ENCODE results near the gene ZNF750.

Gene ZNF750

DNA sequence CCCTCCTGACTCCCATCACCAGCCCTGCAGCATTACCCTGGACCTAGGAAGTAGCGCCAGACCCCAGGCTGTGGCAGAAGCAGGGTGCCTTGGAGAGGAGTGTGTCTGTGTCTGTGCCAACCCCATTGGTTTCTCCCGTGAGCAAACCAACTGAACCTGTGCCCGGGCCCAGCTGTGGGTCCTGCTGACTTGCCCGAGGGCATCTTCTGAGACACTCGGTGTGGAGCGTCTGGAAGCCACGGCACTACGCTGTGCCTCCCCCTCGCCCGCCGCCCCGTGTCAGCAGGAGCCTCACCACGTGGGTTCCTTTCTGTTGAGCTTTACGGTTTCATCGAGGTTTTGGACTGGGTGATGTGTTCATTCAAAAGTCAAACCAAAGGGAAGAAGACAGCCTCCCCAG lies 27.8 kb downstream of the ZNF750 start:
- DNase-seq (ENCODE audit: low read depth), result no peak
- H3K4me3 ChIP-seq (ENCODE audit: low read depth, low read length), result no peak overlapping the region
- TF ChIP-seq, protein P1, sequence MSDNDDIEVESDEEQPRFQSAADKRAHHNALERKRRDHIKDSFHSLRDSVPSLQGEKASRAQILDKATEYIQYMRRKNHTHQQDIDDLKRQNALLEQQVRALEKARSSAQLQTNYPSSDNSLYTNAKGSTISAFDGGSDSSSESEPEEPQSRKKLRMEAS (IDR thresholded peaks at IDR 0.05; ENCODE audit: low read depth, low read length), result no peak
- TF ChIP-seq, protein P2, sequence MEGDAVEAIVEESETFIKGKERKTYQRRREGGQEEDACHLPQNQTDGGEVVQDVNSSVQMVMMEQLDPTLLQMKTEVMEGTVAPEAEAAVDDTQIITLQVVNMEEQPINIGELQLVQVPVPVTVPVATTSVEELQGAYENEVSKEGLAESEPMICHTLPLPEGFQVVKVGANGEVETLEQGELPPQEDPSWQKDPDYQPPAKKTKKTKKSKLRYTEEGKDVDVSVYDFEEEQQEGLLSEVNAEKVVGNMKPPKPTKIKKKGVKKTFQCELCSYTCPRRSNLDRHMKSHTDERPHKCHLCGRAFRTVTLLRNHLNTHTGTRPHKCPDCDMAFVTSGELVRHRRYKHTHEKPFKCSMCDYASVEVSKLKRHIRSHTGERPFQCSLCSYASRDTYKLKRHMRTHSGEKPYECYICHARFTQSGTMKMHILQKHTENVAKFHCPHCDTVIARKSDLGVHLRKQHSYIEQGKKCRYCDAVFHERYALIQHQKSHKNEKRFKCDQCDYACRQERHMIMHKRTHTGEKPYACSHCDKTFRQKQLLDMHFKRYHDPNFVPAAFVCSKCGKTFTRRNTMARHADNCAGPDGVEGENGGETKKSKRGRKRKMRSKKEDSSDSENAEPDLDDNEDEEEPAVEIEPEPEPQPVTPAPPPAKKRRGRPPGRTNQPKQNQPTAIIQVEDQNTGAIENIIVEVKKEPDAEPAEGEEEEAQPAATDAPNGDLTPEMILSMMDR (IDR thresholded peaks at IDR 0.05; ENCODE audit: low read depth, low read length), result no peak
- no peak for TF ChIP-seq MYC (IDR thresholded peaks at IDR 0.05; ENCODE audit: low read depth, low read length)
- no peak for TF ChIP-seq POLR2A (IDR thresholded peaks at IDR 0.05; ENCODE audit: extremely low read depth, insufficient read length)

DNA sequence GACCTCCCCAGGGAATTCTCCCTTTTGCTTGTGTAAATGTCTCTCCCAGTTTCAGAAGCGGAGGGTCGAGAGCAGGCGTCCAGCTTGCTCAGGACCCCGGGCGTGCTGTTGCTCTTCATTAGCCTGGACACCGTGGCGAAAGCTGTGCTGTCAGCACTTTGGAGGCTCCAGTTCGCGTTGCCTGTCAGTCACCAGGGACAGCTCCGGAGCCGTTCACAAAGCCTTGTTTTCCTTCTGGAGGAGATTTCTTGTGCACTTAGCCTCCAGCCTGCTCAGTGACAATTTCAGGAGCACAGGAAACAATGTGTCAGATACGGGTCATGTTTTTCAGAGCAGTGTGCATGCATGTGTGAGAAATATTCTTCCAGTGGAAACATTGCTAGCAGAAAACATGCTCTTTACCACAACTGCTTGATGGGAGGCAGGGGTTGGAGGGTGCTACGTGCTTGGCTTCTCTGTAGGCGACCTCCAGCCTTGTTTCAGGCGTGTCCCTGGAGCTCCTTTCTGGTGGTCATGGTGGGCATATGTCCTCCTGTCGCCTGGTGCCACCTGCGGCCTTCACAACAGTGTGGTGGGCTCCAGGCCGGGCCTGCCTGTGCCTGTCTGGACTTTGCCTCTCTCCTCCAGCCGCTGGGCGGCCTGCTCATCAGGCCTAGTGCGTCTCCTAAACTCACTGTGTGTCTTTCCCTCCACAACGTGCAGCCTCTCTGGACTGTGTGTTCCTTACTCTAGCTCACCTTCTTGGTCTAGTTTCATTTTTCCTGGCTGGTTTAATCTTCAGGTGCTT lies 29.0 kb downstream of the ZNF750 start:
- TF ChIP-seq POLR2A (IDR thresholded peaks at IDR 0.05; ENCODE audit: extremely low read depth, insufficient read length) (no peak), MYC (IDR thresholded peaks at IDR 0.05; ENCODE audit: low read depth, low read length) (no peak)
- TF ChIP-seq, protein P1 (IDR thresholded peaks at IDR 0.05; ENCODE audit: low read depth, low read length), result no peak
- TF ChIP-seq, protein P2 (IDR thresholded peaks at IDR 0.05; ENCODE audit: low read depth, low read length), result no peak
- no peak for DNase-seq (ENCODE audit: low read depth)
- H3K4me3 ChIP-seq (ENCODE audit: low read depth, low read length), result no peak overlapping the region

DNA sequence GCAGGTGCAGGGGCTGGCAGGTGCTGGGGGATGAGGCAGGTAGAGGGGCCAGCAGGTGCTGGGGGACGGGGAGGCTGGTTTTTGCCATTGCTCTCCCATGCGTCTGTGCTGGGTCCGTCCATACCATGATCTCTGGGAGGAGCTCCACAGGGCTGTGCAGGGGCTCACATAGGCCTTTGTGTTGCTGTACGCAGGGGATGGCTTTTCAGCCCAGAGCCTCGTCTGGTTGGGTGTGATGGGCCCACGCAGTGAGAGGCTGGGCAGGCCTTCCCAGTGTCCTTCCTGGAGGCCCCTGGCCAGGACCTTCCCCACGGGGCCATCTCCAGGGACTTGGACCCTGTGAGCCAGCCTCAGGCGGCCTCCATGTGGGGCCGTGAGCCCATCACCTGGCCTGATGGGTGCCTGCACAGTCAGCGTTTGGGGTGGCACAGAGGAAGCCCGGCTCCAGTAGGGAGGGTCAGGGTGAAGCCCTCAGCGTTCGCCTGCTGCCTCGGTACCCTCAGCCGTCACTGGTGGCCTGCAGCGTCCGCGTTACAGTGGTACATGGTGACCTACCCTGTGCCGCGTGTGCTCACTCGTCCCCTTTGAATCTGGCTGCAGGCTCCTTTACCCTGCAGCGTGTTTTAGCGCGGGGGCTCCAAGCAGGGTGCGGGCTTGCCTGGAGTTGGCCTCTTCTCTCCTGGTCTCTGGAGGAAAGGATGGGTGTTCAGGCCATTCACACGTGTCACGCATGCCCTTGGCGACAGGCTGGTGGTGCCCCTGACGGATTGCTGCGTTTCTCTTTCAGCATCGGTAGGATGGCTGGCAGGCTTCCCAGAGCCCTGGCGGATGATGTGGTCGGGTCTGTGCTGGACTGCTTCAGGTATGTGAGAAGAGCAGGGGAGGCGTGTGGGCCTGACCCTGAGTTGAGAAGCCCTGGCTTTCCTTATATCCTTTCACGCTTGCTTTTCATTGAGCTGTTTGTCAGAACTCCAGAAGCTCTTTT lies 30.6 kb downstream of the ZNF750 start:
- TF ChIP-seq, protein P1 (IDR thresholded peaks at IDR 0.05; ENCODE audit: low read depth, low read length), result no peak
- no peak for TF ChIP-seq MYC (IDR thresholded peaks at IDR 0.05; ENCODE audit: low read depth, low read length)
- TF ChIP-seq, protein P2 (IDR thresholded peaks at IDR 0.05; ENCODE audit: low read depth, low read length), result no peak
- no peak for TF ChIP-seq POLR2A (IDR thresholded peaks at IDR 0.05; ENCODE audit: extremely low read depth, insufficient read length)
- no peak overlapping the region for H3K4me3 ChIP-seq (ENCODE audit: low read depth, low read length)
- no peak for DNase-seq (ENCODE audit: low read depth)

DNA sequence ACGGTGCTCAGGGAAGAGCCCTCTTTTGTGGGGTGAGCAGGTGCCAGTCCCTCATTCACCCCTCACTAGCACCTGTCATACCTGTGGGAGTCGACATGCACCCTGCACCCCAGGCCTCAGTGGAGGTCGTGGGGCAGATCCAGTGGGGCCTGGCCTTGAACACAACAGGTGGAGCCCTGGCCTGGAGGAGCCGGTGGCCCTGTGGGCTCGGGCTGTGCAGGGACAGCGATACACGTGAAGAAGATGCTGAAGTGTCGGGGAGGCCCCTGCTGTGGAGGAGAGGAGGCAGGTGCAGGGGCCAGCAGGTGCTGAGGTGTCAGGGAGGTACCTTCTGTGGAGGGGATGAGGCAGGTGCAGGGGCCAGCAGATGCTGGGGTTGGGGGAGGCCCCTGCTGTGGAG lies 31.8 kb downstream of the ZNF750 start:
- TF ChIP-seq POLR2A (IDR thresholded peaks at IDR 0.05; ENCODE audit: extremely low read depth, insufficient read length) (no peak), MYC (IDR thresholded peaks at IDR 0.05; ENCODE audit: low read depth, low read length) (no peak)
- TF ChIP-seq, protein P1 (IDR thresholded peaks at IDR 0.05; ENCODE audit: low read depth, low read length), result no peak
- TF ChIP-seq, protein P2 (IDR thresholded peaks at IDR 0.05; ENCODE audit: low read depth, low read length), result no peak
- H3K4me3 ChIP-seq (ENCODE audit: low read depth, low read length), result no peak overlapping the region
- no peak for DNase-seq (ENCODE audit: low read depth)

DNA sequence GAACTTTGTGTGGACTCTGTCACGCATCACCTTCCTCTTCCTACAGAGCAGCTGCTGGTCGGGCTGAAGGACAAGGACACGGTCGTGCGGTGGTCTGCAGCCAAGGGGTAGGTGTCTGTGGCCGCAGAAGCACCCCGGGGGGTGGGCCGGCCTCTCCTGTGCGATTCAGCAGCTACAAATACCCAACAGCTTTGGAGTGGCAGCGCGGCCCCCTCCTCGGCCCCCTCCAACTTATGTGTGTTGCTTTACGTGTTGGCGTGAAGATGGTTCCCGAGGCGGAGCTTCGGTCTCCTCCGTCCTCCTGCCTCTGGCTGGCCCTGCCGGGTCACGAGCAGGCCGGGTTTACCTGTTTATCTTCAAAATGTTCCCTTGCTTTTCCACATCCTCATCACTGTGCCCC lies 32.3 kb downstream of the ZNF750 start:
- TF ChIP-seq POLR2A (IDR thresholded peaks at IDR 0.05; ENCODE audit: extremely low read depth, insufficient read length) (no peak), MYC (IDR thresholded peaks at IDR 0.05; ENCODE audit: low read depth, low read length) (no peak)
- TF ChIP-seq, protein P2 (IDR thresholded peaks at IDR 0.05; ENCODE audit: low read depth, low read length), result no peak
- TF ChIP-seq, protein P1 (IDR thresholded peaks at IDR 0.05; ENCODE audit: low read depth, low read length), result no peak
- H3K4me3 ChIP-seq (ENCODE audit: low read depth, low read length), result no peak overlapping the region
- no peak for DNase-seq (ENCODE audit: low read depth)

Data from NB4 (cell line).